ENCODE data around the gene MFAP3.

Gene MFAP3

DNA sequence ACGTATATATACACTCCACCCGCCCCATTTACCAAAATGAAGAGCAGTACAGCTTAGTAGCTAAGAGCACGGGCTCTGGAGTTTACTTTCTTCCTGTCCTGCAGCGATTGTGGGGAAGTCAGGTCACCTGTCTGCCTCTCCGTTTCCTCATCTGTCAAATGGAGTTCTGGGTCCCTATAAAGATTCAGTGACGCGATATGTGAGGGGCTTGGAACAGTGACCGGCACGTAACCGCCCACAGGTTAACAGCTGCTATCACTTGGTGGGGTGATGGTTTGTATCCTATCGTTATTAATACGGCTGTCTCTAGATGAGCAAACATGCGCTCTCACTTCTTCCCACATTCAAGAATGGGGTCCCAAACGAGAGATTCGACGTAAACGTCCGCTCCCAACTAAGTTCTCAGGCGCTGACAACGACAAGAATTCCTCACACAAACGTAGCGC lies 483 bp upstream of the MFAP3 start:
- Histone ChIP-seq H3K4me1 (ENCODE audit: insufficient read depth, poor library complexity, severe bottlenecking) (peaks cover 18% of the 10 kb centered on the region), H3K9me3 (ENCODE audit: severe bottlenecking) (no peaks in the 10 kb centered on the region), H3K27ac (ENCODE audit: poor library complexity, severe bottlenecking) (peak overlapping the region; percentile 63), H3K27me3 (ENCODE audit: insufficient read depth, poor library complexity, severe bottlenecking) (no peaks in the 10 kb centered on the region), H3K4me3 (ENCODE audit: severe bottlenecking) (peak overlapping the region; percentile 56), H3K36me3 (ENCODE audit: low read depth) (peaks cover 25% of the 10 kb centered on the region)
- DNase-seq (ENCODE audit: low spot score) (no peak), ATAC-seq (ENCODE audit: low read depth) (peak; percentile 25)
- TF ChIP-seq, protein P1, sequence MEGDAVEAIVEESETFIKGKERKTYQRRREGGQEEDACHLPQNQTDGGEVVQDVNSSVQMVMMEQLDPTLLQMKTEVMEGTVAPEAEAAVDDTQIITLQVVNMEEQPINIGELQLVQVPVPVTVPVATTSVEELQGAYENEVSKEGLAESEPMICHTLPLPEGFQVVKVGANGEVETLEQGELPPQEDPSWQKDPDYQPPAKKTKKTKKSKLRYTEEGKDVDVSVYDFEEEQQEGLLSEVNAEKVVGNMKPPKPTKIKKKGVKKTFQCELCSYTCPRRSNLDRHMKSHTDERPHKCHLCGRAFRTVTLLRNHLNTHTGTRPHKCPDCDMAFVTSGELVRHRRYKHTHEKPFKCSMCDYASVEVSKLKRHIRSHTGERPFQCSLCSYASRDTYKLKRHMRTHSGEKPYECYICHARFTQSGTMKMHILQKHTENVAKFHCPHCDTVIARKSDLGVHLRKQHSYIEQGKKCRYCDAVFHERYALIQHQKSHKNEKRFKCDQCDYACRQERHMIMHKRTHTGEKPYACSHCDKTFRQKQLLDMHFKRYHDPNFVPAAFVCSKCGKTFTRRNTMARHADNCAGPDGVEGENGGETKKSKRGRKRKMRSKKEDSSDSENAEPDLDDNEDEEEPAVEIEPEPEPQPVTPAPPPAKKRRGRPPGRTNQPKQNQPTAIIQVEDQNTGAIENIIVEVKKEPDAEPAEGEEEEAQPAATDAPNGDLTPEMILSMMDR (IDR thresholded peaks at IDR 0.05; ENCODE audit: poor library complexity, severe bottlenecking), result no peak

DNA sequence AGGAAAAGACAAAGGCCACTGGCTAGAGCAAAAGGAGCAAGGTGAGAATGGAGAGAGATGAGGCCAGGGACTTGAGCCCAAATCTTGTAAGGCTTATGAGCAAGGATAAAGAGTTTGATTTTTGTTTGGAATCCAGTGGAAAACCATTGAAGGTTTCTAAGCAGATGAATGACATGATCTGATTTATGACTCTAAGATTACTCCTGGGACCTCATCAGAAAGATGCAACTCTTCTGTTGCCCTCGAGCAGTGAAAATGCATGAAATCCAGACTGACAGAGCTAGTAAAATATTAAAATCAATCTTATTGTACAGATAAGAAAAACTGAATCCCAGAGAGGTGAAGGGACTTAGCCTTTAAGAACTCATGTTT lies 677 bp downstream of the MFAP3 start:
- ATAC-seq (ENCODE audit: low read depth), result no peak
- TF ChIP-seq, protein P1 (IDR thresholded peaks at IDR 0.05; ENCODE audit: poor library complexity, severe bottlenecking), result no peak
- Histone ChIP-seq H3K27ac (ENCODE audit: poor library complexity, severe bottlenecking) (peak overlapping the region; percentile 63), H3K4me1 (ENCODE audit: insufficient read depth, poor library complexity, severe bottlenecking) (peaks cover 18% of the 10 kb centered on the region), H3K27me3 (ENCODE audit: insufficient read depth, poor library complexity, severe bottlenecking) (no peaks in the 10 kb centered on the region), H3K36me3 (ENCODE audit: low read depth) (peaks cover 14% of the 10 kb centered on the region; the same call in 1 of the 2 replicates), H3K9me3 (ENCODE audit: severe bottlenecking) (no peaks in the 10 kb centered on the region), H3K4me3 (ENCODE audit: severe bottlenecking) (peak overlapping the region; percentile 56)
- no peak for DNase-seq (ENCODE audit: low spot score)

DNA sequence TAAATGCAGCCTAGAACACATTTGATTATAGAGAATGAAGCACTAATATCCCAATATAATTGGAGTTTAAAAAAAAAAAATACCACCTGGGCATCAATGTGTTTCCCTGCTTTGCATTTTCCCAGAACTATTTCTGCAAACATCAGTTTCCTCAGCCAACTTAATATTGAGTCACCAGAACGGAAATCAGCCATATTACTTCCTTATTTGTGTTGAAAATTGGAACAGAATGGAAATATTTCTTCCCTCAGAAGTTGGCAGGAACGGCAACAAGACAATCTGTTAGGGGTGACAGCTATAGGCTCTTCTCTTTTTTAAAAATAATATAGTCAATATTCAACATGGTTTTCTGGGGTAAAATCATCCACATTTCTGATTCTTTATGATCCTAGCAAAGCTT lies 4.0 kb downstream of the MFAP3 start:
- H3K9me3 ChIP-seq (ENCODE audit: severe bottlenecking), result no peaks in the 10 kb centered on the region
- peaks cover 33% of the 10 kb centered on the region for H3K36me3 ChIP-seq (ENCODE audit: low read depth)
- H3K4me3 ChIP-seq (ENCODE audit: severe bottlenecking), result no peak overlapping the region
- H3K27me3 ChIP-seq (ENCODE audit: insufficient read depth, poor library complexity, severe bottlenecking), result no peaks in the 10 kb centered on the region
- ATAC-seq (ENCODE audit: low read depth) (no peak), DNase-seq (ENCODE audit: low spot score) (no peak)
- peaks cover 12% of the 10 kb centered on the region for H3K4me1 ChIP-seq (ENCODE audit: insufficient read depth, poor library complexity, severe bottlenecking)
- TF ChIP-seq, protein P1 (IDR thresholded peaks at IDR 0.05; ENCODE audit: poor library complexity, severe bottlenecking), result no peak
- no peak overlapping the region for H3K27ac ChIP-seq (ENCODE audit: poor library complexity, severe bottlenecking)

DNA sequence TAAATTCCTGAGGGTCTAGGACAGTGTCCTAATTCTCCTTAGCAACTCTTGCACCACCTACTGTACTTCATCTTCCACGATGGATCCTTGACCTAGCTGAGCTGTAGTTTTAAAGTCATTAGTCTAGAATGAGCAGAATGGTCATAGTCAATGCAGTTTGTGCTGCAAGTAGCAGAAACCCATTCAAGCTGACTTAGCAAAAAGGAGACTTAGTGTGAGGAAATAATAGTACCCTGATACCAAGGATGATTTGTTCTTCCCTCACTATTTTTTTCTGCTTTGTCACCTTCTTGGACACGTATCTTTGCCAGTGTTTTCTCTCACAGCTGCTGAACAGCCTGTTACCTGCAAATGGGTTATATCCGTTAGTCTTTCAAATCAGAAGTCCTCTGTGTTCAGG lies 5.3 kb downstream of the MFAP3 start:
- peaks cover 9% of the 10 kb centered on the region for H3K4me1 ChIP-seq (ENCODE audit: insufficient read depth, poor library complexity, severe bottlenecking)
- H3K9me3 ChIP-seq (ENCODE audit: severe bottlenecking), result no peaks in the 10 kb centered on the region
- H3K4me3 ChIP-seq (ENCODE audit: severe bottlenecking), result no peak overlapping the region
- no peak for ATAC-seq (ENCODE audit: low read depth)
- no peak for DNase-seq (ENCODE audit: low spot score)
- peaks cover 33% of the 10 kb centered on the region for H3K36me3 ChIP-seq (ENCODE audit: low read depth)
- no peaks in the 10 kb centered on the region for H3K27me3 ChIP-seq (ENCODE audit: insufficient read depth, poor library complexity, severe bottlenecking)
- TF ChIP-seq, protein P1 (IDR thresholded peaks at IDR 0.05; ENCODE audit: poor library complexity, severe bottlenecking), result no peak
- no peak overlapping the region for H3K27ac ChIP-seq (ENCODE audit: poor library complexity, severe bottlenecking)

DNA sequence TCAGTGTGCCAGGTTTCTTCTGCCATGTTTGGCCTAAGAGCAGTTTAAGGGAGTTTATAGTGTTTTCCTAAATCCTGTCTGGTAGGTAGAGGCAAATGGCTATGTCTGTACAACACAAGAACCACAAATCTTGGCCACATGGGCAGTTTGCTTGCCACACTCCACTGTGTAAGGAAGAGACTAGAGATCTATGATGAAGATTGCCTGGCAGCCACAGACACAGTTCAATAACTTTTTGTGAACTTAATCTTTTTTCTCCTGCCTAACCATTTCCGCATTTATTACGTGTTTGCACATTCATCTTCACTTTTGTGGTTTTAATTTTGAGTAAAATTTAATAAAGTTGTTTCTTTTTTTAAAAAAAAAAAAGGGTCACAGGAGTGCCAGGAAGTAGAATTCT lies 5.8 kb downstream of the MFAP3 start:
- H3K36me3 ChIP-seq (ENCODE audit: low read depth), result peaks cover 37% of the 10 kb centered on the region
- ATAC-seq (ENCODE audit: low read depth) (no peak), DNase-seq (ENCODE audit: low spot score) (no peak)
- TF ChIP-seq, protein P1 (IDR thresholded peaks at IDR 0.05; ENCODE audit: poor library complexity, severe bottlenecking), result no peak
- no peak overlapping the region for H3K4me3 ChIP-seq (ENCODE audit: severe bottlenecking)
- no peaks in the 10 kb centered on the region for H3K9me3 ChIP-seq (ENCODE audit: severe bottlenecking)
- peaks cover 8% of the 10 kb centered on the region for H3K4me1 ChIP-seq (ENCODE audit: insufficient read depth, poor library complexity, severe bottlenecking)
- no peak overlapping the region for H3K27ac ChIP-seq (ENCODE audit: poor library complexity, severe bottlenecking)
- no peaks in the 10 kb centered on the region for H3K27me3 ChIP-seq (ENCODE audit: insufficient read depth, poor library complexity, severe bottlenecking)

Measured in RWPE2 (cell line).